ENCODE data around the gene BUB3.

Gene BUB3

GRCh38 chr10:123200531-123200930 is 46.3 kb downstream of the BUB3 start:
- H3K4me3 ChIP-seq (ENCODE audit: low read depth, low read length), result no peak overlapping the region
- TF ChIP-seq CTCF (IDR thresholded peaks at IDR 0.05; ENCODE audit: insufficient read depth, low read depth, low read length, missing control alignments), result no peak
- DNase-seq (ENCODE audit: low read depth), result no peak

- no peak for DNase-seq (ENCODE audit: low read depth)
- TF ChIP-seq CTCF (IDR thresholded peaks at IDR 0.05; ENCODE audit: insufficient read depth, low read depth, low read length, missing control alignments), result no peak
- H3K4me3 ChIP-seq (ENCODE audit: low read depth, low read length), result no peak overlapping the region
These were observed 48.3 kb downstream of the BUB3 start for GRCh38 chr10:123202506-123202905.

- no peak overlapping the region for H3K4me3 ChIP-seq (ENCODE audit: low read depth, low read length)
- DNase-seq (ENCODE audit: low read depth), result no peak
- no peak for TF ChIP-seq CTCF (IDR thresholded peaks at IDR 0.05; ENCODE audit: insufficient read depth, low read depth, low read length, missing control alignments)
These were observed 49.4 kb downstream of the BUB3 start for GRCh38 chr10:123203393-123204126.

- TF ChIP-seq CTCF (IDR thresholded peaks at IDR 0.05; ENCODE audit: insufficient read depth, low read depth, low read length, missing control alignments), result no peak
- no peak overlapping the region for H3K4me3 ChIP-seq (ENCODE audit: low read depth, low read length)
- DNase-seq (ENCODE audit: low read depth), result no peak
These were observed 49.9 kb downstream of the BUB3 start for GRCh38 chr10:123204127-123204461.

GRCh38 chr10:123205041-123205440 is 50.8 kb downstream of the BUB3 start:
- DNase-seq (ENCODE audit: low read depth), result no peak
- no peak overlapping the region for H3K4me3 ChIP-seq (ENCODE audit: low read depth, low read length)
- no peak for TF ChIP-seq CTCF (IDR thresholded peaks at IDR 0.05; ENCODE audit: insufficient read depth, low read depth, low read length, missing control alignments)

- DNase-seq (ENCODE audit: low read depth), result no peak
- H3K4me3 ChIP-seq (ENCODE audit: low read depth, low read length), result no peak overlapping the region
- TF ChIP-seq CTCF (IDR thresholded peaks at IDR 0.05; ENCODE audit: insufficient read depth, low read depth, low read length, missing control alignments), result no peak
These were observed 57.9 kb downstream of the BUB3 start for GRCh38 chr10:123212063-123212462.

- no peak for TF ChIP-seq CTCF (IDR thresholded peaks at IDR 0.05; ENCODE audit: insufficient read depth, low read depth, low read length, missing control alignments)
- H3K4me3 ChIP-seq (ENCODE audit: low read depth, low read length), result no peak overlapping the region
- no peak for DNase-seq (ENCODE audit: low read depth)
These were observed 58.4 kb downstream of the BUB3 start for GRCh38 chr10:123212640-123213039.
